ENCODE data around the gene ZBTB7C. TPM values are rescaled to one million over a fixed set of nuclear protein-coding genes. Genes with fewer than 3 reads are reported as not detected.

ZBTB7C gene
- total RNA-seq, 1 experiment from 2014 or later = not detected

DNA sequence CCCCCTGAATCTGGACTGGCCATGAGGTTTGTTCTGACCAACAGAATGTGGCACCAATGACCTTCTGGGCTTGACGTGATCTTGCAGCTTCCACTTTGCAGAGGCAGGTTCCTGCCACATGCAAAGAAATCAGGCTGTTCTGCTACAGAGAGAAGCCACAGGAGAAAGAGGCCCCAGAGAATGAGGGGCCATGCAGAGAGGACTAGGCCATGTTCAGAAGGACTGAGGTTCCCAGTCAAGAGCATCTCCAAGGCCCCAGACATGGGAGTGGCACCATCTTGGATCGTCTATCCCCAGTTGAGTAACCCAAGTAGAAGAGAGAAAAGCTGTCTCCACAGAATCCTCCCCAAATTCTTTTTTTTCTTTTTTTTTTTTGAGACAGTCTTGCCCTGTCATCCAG is 131.1 kb downstream of the ZBTB7C start:
- Histone ChIP-seq H3K4me1 (no peaks in the 10 kb centered on the region), H3K27ac (no peak overlapping the region), H3K27me3 (no peaks in the 10 kb centered on the region), H3K4me3 (no peak overlapping the region), H3K9me3 (replicated peaks) (no peaks in the 10 kb centered on the region), H3K36me3 (no peaks in the 10 kb centered on the region)
- DNase-seq = no peak

DNA sequence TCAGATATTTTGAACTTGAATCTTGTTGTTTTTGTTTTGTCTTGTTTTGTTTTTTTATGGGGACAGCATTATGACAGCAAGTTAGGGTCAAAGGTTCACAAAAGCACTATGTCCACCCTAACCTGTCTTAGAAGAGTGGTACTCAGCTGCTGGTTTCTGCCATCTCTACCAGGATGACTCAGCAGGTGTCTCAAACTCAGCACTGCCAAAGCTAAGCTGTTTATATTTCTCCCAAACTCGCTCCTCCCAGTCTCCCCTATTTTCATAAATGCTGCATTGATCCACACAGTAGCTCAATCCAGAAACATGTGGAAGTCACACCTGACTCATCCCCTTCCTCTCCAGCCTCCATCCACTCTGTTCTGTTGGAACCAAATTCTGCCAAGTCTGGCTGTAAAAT is 134.9 kb downstream of the ZBTB7C start:
- Histone ChIP-seq H3K9me3 (replicated peaks) (no peaks in the 10 kb centered on the region), H3K27me3 (no peaks in the 10 kb centered on the region)
- DNase-seq = no peak

DNA sequence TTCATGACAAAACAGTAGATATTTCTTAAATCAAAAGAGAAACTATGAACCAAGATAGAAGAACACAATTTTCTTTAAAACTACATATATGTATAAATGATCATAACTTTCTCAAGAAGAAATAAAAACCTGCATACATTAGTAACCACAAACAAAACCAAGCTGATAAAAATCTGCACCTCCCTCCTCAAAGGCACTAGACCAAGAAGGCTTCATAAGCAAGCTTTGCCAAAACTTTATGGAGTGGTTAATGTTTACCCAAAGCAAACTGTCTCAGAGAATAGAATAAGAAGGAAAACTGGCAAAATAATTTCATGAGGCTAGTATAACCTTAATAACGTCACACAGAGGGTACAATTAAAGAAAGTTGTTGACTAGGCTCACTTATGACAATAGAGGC is 138.3 kb downstream of the ZBTB7C start:
- no peaks in the 10 kb centered on the region for H3K36me3 ChIP-seq
- H3K27ac ChIP-seq = no peak overlapping the region
- H3K9me3 ChIP-seq (replicated peaks) = no peaks in the 10 kb centered on the region
- H3K4me1 ChIP-seq = no peaks in the 10 kb centered on the region
- H3K27me3 ChIP-seq = no peaks in the 10 kb centered on the region
- no peak for DNase-seq
- H3K4me3 ChIP-seq = no peak overlapping the region

More for the DNA sequence above, 134.9 kb downstream of the ZBTB7C start:
- Histone ChIP-seq H3K4me3 (no peak overlapping the region), H3K36me3 (no peaks in the 10 kb centered on the region), H3K27ac (no peak overlapping the region), H3K4me1 (no peaks in the 10 kb centered on the region)

DNA sequence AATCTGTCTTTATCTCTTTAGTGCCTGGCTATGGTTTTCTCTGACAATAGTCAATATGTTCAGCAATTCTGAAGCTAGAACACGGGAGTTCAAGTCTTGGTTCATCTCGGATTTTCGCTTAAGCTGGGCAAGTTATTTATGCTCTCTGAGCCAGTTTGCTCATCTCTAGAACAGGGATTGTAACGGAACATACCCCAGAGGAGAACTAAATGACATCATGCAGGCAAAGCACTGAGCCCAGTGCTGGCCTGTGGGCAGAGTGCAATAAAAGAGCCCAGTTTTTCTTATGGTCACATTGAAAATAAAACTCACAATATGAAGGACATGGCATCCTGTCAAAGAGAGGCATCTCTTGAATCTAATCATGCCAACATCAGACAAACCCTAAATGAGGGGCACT is 143.9 kb downstream of the ZBTB7C start:
- Histone ChIP-seq H3K9me3 (replicated peaks) (no peaks in the 10 kb centered on the region), H3K27me3 (no peaks in the 10 kb centered on the region), H3K27ac (no peak overlapping the region), H3K4me3 (no peak overlapping the region), H3K36me3 (no peaks in the 10 kb centered on the region), H3K4me1 (no peaks in the 10 kb centered on the region)
- DNase-seq = no peak

DNA sequence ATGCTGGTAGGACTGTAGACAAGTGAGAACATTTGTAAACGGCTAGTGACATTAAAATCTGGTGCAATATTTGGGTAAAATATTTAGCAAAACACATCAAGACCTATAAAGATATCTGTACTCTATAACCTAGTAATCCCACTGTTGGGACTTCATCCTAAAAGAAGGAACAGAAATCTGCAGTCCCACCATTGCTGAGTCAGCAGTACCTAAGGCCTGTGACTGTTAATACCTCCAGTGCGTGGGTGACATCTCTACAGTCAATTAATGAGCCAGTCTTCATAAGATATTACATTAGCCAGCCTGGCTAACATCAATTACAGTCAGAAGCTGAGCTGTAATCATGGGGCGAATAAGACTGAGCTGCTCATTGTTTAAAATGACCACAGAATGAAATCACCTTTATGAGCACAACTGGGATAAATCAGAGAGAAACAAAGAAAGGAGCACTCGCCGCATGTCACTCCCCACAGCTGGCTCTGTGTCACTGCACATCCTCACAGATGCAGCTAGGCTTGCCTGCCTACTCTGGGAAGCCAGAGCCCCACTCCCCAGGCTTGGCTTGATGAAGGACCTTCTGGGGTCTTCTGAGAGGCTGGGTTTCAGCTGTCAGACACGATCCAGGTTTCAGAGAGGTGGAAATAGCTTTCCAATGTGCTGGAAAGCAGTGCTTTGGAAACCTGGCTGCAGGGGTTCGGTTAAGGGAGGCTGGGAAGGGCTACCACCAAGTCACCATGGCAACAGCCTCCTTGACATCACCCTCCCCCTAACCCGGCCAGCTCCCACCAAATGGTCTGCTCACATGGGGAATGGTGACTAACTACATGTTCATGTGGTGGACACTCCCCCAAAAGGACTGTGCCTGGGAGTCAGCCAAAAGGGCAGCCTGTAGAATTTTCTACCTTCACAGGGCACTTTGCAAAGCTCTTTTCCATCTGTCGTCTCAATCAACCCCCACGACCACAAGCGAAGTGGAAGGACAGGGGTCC is 145.0 kb downstream of the ZBTB7C start:
- Histone ChIP-seq H3K36me3 (no peaks in the 10 kb centered on the region), H3K9me3 (replicated peaks) (no peaks in the 10 kb centered on the region), H3K27ac (no peak overlapping the region), H3K4me1 (no peaks in the 10 kb centered on the region), H3K4me3 (no peak overlapping the region), H3K27me3 (no peaks in the 10 kb centered on the region)
- DNase-seq = no peak

DNA sequence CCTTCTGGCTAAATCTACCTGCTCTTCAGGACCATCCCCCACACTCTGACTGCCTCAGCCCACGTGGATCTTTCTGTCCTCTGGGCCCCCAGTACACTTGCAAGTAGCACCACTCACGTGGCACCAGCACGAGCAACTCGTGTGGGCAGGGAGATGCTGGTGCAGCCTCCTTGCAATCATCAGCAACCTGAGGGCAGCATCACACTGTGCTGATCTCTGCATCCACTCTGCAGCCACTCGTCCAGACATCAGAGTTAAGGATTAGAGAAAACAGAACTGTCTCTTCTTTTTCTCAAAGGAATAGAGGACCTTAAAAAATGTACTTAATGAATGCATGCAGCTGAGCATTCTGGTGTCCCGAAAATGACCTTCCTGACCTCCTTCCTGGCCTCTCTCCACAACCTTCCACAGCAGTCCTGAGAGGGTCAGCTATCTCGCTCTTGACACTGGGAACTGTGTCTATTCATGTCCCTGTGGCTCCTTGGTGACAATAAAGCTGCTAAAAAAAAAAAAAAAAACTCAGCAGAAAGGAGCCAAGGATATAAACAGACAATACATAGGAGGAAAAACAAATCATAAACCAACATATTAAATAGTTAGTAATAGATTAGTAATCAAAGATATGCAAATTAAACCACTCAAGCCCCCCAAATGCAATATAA is 145.9 kb downstream of the ZBTB7C start:
- DNase-seq = no peak
- Histone ChIP-seq H3K4me1 (no peaks in the 10 kb centered on the region), H3K27ac (no peak overlapping the region)

DNA sequence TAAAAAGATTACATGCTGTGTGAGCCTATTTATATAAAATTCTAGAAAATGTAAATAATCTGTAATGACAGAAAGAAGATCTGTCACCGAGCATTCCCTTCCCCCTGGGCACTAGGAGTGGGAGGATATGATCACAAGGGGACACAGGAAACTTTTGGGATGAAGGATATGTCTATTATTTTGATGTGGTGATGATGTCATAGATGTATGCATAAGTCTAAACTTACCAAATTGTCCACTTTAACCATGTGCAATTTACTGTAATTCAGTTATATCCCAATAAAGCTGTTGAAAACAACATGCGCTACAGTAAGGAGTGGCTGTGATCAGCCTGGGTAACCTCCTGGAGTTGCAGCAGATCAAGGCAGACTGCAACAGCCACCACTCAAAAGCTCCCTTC is 148.9 kb downstream of the ZBTB7C start:
- Histone ChIP-seq H3K4me3 (no peak overlapping the region), H3K4me1 (no peaks in the 10 kb centered on the region), H3K27ac (no peak overlapping the region), H3K36me3 (no peaks in the 10 kb centered on the region), H3K27me3 (no peaks in the 10 kb centered on the region), H3K9me3 (replicated peaks) (no peaks in the 10 kb centered on the region)
- DNase-seq = no peak

More for the DNA sequence above, 145.9 kb downstream of the ZBTB7C start:
- no peaks in the 10 kb centered on the region for H3K9me3 ChIP-seq (replicated peaks)
- H3K27me3 ChIP-seq = no peaks in the 10 kb centered on the region
- H3K36me3 ChIP-seq = no peaks in the 10 kb centered on the region
- H3K4me3 ChIP-seq = no peak overlapping the region

DNA sequence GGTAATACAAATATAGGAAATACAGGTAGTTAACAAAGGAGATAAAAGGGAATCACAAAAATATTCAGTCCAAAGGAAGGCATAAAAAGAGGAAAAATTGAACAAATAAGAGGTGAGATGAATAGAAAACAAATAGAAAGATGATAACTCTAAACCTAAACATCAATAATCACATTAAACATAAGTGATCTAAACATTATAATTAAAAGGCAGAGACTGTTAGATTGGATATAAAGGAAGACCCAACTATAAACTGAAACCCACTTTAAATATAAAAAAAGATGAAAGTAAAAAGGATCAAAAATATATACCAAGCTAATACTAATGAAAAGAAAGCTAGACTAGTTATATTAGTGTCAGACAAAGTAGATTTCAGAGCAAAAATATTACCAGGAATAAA is 152.3 kb downstream of the ZBTB7C start:
- no peaks in the 10 kb centered on the region for H3K9me3 ChIP-seq (replicated peaks)
- no peaks in the 10 kb centered on the region for H3K36me3 ChIP-seq
- H3K4me3 ChIP-seq = no peak overlapping the region
- H3K4me1 ChIP-seq = no peaks in the 10 kb centered on the region
- H3K27me3 ChIP-seq = no peaks in the 10 kb centered on the region
- DNase-seq = no peak
- no peak overlapping the region for H3K27ac ChIP-seq

DNA sequence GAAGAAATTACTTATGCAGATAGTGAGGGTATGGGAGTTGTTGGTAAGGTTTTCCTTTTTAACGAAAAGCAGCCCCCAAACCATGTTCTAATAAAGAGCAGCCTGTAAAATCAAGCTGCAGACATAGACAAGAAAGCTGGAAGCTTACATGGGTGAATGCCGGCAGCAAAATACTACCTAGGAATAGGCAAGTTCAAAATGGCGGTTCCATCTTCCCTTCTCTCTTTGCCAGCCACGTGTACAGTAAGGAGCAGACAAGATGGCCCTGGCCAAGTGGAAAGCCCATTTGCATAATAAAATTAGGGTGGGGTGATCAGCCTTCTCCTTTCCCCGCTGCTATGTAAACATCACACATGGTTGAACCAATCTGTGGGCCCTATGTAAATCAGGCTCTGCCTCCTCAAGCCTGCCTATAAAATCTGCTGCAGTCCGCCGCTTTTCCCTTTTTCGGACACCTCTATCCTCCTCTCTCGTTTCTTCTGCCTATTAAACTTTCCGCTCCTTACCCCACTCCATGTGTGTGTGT is 155.0 kb downstream of the ZBTB7C start:
- no peak overlapping the region for H3K27ac ChIP-seq
- no peaks in the 10 kb centered on the region for H3K27me3 ChIP-seq
- H3K36me3 ChIP-seq = no peaks in the 10 kb centered on the region
- no peaks in the 10 kb centered on the region for H3K4me1 ChIP-seq
- H3K9me3 ChIP-seq (replicated peaks) = no peaks in the 10 kb centered on the region
- no peak overlapping the region for H3K4me3 ChIP-seq
- no peak for DNase-seq

DNA sequence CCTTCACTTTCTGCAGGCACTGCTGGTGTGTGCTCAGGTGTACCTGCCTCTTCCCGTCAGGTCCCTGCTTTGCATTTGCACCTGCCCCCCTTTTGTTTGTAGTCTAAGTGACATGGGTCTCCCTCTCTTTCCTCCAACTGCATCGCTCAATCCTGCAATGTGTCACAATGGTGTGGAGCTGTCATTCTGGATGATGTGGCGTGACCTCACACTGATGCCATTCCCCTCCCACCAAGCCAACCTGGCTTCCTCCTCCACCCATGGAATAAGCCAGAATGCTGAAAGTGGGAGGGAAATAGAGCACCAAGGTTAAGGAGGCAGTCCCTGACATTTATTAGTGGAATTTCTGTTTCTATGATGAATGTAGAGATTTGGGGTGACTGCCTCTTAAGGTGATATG is 156.7 kb downstream of the ZBTB7C start:
- Histone ChIP-seq H3K9me3 (replicated peaks) (no peaks in the 10 kb centered on the region), H3K36me3 (no peaks in the 10 kb centered on the region), H3K27me3 (no peaks in the 10 kb centered on the region), H3K27ac (no peak overlapping the region), H3K4me3 (no peak overlapping the region), H3K4me1 (no peaks in the 10 kb centered on the region)
- no peak for DNase-seq

DNA sequence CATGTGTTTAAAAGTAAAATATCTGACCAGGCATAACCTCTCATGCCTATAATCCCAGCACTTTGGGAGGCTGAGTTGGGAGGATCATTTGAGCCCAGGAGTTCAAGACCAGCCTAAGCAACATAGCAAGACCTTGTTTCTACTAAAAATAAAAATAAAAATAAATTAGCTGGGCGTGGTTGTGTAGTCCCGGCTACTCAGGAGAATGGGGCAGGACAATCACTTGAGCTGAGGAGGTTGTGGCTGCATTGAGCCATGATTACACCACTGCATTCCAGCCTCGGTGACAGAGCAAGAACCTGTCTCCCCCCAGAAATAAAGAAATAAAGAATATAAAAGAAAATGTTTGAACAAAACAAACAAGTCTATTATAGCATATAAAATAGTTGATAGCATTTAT is 158.3 kb downstream of the ZBTB7C start:
- H3K27me3 ChIP-seq = no peaks in the 10 kb centered on the region
- no peaks in the 10 kb centered on the region for H3K4me1 ChIP-seq
- H3K9me3 ChIP-seq (replicated peaks) = no peaks in the 10 kb centered on the region
- DNase-seq = no peak
- no peaks in the 10 kb centered on the region for H3K36me3 ChIP-seq
- no peak overlapping the region for H3K4me3 ChIP-seq
- H3K27ac ChIP-seq = no peak overlapping the region

DNA sequence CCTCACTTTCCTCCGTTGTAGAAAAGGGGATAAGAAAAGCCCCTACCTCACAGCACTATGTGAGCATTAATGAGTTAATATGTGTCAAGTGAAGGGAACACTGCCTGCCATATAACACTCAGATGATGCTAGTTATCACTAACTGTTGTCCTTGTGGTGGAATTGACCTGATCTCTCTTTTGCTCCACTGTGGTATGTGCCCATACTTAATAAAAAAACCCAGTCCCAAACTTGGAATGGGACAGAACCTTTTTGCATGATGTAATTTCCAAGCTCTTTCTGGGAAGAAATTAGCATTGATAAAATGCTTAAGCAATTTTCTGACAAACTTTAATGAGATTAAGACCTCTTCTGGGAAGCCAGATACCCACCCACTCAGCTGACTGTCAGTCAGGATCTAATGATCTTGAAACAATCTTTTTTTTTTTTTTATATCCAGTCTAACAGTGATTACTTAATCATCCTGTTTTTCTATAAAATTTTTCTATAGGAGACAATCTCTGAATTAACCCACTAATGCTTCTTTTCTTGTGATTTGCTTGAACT is 158.7 kb downstream of the ZBTB7C start:
- H3K27ac ChIP-seq = no peak overlapping the region
- no peaks in the 10 kb centered on the region for H3K4me1 ChIP-seq
- H3K36me3 ChIP-seq = no peaks in the 10 kb centered on the region
- H3K4me3 ChIP-seq = no peak overlapping the region
- H3K9me3 ChIP-seq (replicated peaks) = no peaks in the 10 kb centered on the region
- DNase-seq = no peak
- no peaks in the 10 kb centered on the region for H3K27me3 ChIP-seq

DNA sequence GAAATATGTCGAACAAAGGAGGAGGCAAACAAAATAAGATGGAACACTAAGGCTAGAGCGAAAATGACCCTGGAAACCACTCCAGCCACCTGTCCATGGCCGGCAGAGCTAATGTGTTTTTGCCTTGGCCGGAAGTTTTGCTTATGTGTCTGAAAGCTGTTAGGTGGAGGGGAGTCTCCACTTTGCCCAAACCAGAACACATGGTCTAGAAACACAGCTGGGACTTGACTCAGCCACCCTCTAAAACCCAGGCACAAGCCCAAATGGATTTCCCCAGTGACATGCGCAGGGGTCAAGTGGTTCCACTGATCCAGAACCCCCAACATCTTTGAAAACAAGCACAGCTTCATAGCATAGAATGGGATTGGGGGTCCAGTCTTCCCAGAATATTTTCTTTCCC is 159.3 kb downstream of the ZBTB7C start:
- Histone ChIP-seq H3K9me3 (replicated peaks) (no peaks in the 10 kb centered on the region), H3K36me3 (no peaks in the 10 kb centered on the region), H3K27me3 (no peaks in the 10 kb centered on the region), H3K4me1 (no peaks in the 10 kb centered on the region), H3K27ac (no peak overlapping the region), H3K4me3 (no peak overlapping the region)
- no peak for DNase-seq

DNA sequence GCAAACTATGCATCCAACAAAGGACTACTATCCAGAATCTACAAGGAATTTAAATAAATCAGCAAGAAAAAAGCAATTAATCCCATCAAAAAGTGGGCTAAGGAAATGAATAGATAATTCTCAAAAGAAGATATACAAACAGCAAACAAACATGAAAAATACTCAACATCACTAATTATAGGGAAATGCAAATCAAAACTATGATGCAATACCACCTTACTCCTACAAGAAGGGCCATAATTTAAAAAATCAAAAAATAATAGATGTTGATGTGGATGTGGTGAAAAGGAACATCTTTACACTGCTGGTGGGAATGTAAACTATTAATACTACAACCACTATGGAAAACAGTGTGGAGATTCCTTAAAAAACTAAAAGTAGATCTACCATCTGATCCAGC is 164.7 kb downstream of the ZBTB7C start:
- no peak for DNase-seq
- no peaks in the 10 kb centered on the region for H3K27me3 ChIP-seq
- H3K9me3 ChIP-seq (replicated peaks) = no peaks in the 10 kb centered on the region
- no peak overlapping the region for H3K4me3 ChIP-seq
- no peaks in the 10 kb centered on the region for H3K4me1 ChIP-seq
- H3K36me3 ChIP-seq = no peaks in the 10 kb centered on the region
- H3K27ac ChIP-seq = no peak overlapping the region

DNA sequence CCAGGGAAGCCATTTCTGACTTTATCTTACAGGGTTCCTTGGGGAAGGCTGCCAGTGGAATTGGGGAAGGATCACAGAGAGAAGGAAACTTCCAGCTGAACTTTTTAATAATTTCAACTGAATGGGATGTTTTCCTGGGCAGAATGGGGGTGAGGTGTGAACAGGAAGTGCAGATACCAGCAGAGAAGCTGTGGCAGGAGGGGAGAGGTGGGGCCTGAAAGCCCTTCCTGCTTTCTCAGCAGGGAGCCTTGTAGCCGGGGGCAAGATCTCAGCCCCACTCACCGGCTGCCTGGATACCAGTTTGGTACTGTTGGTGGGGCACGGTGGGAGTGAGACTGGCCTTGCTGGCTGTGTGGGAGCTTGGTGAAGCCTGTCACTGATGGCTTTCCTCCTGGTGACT is 170.5 kb downstream of the ZBTB7C start:
- H3K4me3 ChIP-seq = no peak overlapping the region
- H3K27me3 ChIP-seq = no peaks in the 10 kb centered on the region
- no peak overlapping the region for H3K27ac ChIP-seq
- H3K4me1 ChIP-seq = no peaks in the 10 kb centered on the region
- no peaks in the 10 kb centered on the region for H3K36me3 ChIP-seq
- peak in 1 of 2 experiments; percentile 5 for DNase-seq
- H3K9me3 ChIP-seq (replicated peaks) = no peaks in the 10 kb centered on the region
